Activated CD4-positive, alpha-beta T cell treated with anti-CD3 and anti-CD28 coated beads for 4 hours (primary cell): ENCODE data around the gene MOGAT3.

Experiments
- DNase-seq, 2 donors: peaks; one replicate each; pipeline ENCODE4 v3.0.0-alpha.2; 2020

The MOGAT3 gene, protein sequence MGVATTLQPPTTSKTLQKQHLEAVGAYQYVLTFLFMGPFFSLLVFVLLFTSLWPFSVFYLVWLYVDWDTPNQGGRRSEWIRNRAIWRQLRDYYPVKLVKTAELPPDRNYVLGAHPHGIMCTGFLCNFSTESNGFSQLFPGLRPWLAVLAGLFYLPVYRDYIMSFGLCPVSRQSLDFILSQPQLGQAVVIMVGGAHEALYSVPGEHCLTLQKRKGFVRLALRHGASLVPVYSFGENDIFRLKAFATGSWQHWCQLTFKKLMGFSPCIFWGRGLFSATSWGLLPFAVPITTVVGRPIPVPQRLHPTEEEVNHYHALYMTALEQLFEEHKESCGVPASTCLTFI

DNA sequence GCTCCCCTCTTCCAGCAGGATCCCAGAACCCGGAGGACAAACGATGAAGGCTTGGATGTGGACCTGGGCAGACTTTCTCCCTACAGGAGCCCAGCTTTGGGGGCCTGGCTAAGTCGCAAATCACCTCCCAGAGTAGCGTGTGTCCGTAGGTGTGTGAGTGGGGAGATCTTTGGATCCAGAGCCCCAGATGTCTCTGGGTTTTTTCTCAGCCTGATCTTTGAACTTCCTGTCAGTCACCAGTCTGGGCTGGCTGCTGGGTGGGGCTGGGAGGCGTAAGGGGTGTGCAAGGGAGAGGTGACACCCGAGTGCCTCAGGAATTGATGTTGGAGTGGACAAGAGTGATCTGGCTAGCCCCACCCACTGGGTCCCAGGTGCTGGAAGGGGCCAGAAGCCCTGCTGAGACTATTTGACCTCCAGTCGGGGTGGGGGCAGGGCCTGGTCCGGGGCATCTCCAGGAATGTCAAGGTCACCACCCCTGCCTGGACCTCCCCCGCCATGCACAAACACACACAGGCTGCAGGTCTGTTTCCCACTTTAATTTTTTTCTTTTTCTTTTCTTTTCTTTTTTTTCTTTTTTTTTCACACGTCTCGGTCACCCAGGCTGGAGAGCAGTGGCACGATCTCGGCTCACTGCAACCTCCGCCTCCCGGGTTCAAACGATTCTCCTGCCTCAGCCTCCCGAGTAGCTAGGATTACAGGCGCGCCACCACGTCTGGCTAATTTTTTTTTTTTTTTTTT is at the start of gene MOGAT3:
MOGAT3 (minus strand) TSS at position 175 of the 738 bp plus-strand sequence. CDS start 182 bp downstream, outside the sequence.
- no peak for DNase-seq

DNA sequence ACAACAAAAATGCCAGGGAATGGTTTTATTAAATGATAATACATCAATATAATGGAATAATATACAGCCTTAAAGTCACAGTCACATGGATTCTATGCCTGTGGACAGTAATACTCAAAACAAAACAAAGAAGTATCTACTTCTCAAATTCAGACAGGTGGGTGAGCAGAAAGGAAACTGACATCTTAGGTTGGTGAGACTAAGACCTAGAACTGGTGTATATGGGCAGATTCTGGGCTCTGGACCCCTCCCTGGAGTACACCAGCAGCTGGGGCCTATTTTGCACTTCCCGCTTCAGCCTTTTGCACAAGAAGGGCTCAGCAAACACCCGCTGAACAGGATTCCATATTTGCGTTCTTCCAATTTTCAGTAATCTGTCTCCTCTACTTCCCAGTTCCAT is 49.5 kb upstream of the MOGAT3 start:
- DNase-seq = no peak

DNA sequence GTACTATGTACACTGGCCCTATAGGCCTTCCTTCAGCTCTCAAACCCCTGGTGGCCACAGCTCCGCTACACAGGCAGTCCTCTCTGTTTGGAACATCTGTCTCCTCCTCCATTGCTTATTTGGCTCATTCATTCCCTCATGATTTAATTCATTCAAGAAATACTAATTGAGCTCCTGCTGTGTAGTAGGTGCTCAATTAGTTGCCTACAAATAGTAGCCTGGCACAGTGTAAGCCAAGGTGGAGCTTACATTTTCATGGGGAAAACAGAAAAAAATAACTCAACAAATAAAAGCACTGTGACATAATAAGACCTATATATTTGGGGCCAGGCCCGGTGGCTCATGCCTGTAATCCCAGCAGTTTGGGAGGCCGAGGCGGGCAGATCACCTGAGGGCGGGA is 47.4 kb upstream of the MOGAT3 start:
- no peak for DNase-seq

DNA sequence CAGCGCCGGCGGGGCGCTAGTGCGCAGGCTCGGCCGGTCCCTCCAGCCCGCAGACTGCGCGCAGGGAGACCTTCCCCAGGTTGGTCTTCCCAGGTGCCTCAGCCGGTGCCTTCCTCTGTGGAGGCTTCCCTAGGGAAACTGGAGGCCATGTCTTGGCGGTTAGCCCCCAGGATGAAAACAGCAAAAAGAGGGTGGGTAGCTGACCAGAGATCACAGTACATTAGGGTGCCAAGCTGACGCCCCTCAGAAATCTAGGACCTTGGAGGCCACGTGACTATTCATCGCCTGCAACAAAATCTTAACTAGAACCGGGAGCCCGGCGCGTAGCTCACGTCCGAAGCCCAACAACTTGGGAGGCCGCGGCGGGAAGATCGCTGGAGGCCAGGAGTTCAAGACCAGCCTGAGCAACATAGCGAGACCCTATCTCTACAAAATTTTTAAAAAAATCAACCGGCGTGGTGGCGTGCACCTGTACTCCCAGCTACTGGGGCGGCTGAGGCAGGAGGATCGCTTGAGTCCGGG is 44.4 kb upstream of the MOGAT3 start:
- no peak for DNase-seq

DNA sequence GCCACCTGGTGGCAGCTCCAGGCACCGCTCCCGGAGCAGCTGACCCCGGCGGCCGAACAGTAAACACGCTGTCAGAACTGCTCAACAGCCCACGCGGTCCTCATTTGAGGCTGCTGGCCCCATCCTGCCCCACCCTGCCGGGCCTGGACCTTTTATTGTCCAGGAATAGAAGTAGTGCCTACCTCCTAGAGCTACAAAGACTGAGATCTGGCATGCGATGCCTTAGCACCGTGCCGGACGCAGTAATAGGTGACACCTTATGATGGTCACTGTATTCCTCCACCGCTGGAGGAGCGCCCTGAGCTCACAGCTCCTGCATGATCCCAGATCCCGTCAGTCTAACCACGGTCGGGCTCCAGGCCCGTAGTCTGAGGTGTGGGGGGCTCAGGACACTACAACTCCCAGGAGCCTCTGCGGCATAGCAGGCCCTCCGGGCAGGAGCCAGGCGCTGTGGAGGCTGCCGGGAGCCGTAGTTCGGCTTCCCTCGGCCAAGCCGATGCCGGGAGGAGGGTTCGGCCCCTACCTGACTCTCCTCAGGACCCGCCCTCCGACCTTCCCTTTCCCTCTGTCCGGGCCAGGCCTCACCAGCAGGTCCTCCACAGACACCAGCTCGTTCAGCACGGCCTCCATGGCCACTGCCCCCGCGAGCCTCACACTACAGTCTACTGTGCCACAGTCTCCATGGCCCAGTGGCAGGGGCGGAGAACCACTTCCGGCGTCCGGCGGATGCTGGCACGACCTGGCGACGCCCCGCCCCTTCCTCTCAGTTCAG is 43.7 kb upstream of the MOGAT3 start, which contains the start of gene FIS1:
FIS1 (minus strand) TSS at position 707 of the 772 bp plus-strand sequence; CDS start at position 630, 77 bp downstream.
- DNase-seq = peak; percentile 91 to 94

DNA sequence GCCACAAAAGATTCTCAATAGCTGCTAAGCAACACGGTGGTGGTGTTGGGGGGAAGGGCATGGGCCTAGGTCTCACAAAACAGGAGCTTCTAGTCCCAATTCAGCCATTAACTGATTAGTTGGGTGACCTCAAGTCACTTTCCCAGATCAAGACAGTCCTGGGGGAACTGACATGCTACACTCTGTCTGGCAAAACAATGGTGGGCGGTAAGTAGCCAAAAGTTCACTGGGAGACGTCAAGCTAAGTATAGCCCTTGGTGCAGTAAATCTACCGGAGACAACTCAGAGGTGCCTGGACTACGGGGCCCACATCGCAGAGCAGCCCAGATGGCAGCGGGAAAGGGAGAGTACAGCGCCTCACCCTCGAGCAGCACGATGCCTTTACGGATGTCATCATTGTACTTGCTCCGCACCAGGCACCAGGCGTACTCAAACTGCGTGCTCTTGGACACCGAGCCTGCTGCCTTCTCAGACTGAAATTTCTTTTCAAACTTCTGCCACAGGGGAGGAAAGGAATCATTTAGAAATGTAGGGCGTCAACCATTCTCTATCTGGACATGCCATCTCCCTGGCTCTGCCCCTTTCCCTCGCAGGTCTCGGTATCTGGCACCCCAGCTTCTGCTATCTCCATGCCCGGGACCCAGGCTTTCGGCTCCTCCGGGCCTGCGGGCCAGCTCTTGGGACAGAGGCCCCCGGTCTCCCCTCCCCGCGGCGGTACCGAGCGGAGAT is 43.0 kb upstream of the MOGAT3 start:
- no peak for DNase-seq

DNA sequence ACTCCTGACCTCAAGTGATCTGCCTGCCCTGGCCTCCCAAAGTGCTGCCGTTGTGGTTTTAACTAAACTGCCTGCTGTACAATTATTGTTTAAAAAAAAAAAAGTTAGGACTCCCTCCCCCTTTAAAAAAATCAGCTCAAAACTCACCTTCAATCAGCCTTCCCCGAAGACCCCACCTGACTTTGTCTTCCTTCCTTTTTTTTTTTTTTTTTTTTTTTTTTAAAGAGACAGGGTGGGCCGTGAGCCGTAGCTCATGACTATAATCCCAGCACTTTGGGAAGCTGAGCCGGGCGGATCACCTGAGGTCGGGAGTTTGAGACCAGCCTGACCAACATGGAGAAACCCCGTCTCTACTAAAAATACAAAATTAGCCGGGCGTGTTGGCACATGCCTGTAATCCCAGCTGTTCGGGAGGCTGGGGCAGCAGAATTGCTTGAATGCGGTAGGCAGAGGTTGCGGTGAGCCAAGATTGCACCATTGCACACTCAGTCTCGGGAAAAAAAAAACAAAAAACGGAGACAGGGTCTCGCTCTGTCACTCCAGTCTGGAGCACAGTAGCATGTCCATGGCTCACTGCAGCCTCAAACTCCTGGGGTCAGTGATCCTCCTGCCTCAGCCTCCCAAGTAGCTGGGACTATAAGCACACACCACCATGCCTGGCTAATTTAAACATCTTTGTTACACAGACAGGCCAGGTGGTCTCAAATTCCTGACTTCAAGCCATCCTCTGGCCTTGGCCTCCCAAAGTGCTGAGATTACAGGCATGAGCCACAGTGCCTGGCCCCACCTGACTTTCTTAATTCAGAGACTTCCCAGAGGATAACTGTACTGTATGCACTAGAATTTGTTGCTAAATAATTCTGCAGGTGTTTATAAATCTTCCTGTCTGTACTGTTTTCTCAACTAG is 40.9 kb upstream of the MOGAT3 start:
- no peak for DNase-seq

DNA sequence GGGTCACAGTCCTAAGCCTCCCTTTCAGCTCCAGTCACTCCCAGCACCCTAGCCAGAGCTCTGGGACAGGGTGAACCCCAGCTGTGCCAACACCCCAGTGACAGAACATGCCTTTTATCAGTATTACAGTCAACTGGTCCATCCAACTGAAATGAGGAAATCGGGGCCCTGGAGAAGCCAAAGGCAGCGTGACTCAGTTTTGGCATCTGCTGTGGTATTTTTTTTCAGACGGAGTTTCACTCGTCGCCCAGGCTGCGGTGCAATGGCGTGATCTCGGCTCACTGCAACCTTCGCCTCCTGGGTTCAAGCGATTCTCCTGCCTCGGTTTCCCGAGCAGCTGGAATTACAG is 40.2 kb upstream of the MOGAT3 start:
- no peak for DNase-seq

DNA sequence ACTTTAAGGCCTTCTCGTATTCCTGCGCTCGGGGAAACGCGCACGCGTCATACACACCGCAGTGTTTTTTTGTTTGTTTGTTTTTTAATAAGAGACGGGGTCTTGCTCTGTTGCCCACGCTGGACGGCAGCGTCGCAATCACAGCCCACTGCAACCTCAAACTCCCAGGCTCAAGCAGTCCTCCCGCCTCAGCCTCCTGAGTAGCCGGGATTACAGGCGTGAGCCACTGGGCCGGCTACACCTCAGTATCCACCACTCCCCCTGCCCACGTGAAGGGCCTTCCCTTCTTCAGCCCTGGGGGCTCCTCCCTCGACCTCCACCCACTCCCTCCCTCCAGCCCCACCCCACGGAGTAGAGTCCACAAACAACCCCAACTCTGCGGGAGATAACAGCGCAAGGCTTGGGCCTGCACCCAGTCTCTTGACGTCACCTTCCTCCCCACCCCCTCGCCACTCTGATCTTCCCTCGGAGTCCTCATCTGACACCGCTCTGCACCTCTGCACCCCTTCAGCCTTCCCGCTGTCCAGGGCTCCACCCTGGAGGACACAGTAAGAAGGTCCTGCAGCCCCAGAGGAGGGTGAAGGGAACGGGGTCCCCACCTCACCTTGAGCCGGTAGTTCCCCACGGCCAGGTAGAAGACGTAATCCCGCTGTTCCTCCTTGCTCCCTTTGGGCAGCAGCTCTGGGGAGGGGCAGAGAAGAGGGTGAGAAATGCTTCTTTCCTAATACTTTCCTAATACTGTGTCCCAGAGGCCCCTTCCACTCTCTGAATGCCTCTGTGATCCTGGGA is 39.6 kb upstream of the MOGAT3 start:
- DNase-seq = no peak

DNA sequence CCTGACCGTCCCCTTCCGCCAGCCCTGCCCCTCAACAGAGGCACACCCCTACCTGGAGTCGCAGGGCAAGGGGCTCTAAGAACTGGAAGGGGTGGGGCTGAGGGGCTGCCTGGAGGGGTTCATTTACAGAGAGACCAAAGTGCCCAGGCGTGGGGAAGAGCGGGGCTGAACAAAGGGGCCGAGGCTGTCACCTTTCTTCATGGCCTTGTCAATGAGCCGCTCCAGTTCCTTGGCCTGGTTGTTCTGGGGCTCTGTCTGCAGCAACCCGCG is 39.0 kb upstream of the MOGAT3 start:
- DNase-seq = no peak

DNA sequence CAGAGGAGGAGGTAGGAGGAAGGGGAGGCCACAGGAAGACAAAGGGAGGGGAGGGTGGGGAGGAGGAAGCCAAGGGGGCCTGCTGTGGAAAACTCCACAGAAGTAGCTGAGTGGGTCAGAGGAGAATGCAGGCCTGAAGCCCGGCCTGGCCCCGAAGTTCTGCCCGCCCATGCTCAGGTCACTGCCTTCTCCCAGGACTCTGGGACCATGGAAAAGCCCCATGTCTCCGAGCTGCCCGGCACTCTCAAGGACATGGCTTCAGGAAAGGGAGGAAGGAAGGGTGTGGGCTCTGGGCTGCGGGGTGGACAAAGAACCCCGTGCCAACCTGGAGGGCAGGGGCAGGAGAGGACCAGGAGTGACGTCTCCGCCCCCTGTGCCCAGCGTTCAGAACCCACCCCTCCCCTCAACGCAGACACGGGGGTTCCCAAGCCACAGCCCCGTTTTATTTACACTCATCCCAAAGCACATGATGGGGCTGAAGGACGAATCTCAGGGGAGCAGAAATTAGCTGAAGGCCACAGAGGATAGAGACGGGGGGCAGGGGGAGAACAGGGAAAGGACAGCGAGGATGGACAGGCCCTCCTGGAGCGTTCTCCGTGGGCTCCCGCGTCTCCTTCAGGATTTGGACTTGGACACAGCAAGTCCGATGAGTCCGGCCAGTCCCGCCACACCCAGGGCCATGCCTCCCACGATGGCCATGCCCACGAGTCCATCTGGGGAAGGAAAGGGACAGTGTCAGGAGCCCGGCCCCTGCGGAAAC is 38.5 kb upstream of the MOGAT3 start:
- DNase-seq = no peak

DNA sequence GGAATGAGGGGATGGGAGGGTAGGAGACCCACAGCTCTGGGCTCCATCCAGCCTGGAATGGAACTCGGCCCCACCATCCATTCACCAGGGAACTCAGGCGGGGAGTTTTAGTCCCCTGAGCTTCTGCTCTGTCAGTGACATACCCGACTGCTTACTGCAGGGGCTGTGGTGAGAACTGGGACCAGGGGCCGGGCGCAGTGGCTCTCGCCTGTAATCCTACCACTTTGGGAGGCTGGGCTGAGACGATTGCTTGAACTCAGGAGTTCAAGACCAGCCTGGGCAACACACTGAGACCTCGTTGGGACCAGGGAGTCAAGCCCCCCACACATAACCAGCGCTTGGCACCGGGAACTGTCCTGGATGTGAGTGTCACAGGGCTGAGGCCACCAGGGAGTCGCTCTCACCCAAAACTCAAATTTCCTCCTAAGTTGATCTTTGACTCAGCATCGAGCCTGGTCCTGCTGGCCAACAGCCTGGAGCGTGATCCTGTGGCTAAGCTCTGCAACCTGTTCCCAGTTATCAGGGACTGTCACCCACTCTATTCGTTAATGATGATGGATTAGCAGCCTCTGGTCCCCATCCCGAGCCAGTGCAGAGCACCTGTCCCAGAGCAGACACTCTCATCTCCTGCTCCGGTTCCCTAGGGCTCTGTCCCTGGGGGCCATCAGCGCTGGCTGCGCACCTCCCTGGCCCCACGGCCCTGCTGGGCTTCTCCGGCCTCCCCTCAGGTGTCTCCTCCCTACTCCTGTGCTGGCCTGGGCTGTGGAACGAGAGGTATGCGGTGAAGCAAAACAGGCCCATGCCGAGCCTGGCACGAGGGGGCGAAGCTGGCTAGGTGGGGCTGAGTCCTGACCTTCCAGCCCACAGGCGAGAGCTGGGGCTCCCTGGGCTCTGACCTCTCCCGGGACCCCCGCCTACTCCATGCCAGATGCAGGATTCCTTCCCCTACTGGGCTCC is 37.7 kb upstream of the MOGAT3 start:
- DNase-seq = no peak

DNA sequence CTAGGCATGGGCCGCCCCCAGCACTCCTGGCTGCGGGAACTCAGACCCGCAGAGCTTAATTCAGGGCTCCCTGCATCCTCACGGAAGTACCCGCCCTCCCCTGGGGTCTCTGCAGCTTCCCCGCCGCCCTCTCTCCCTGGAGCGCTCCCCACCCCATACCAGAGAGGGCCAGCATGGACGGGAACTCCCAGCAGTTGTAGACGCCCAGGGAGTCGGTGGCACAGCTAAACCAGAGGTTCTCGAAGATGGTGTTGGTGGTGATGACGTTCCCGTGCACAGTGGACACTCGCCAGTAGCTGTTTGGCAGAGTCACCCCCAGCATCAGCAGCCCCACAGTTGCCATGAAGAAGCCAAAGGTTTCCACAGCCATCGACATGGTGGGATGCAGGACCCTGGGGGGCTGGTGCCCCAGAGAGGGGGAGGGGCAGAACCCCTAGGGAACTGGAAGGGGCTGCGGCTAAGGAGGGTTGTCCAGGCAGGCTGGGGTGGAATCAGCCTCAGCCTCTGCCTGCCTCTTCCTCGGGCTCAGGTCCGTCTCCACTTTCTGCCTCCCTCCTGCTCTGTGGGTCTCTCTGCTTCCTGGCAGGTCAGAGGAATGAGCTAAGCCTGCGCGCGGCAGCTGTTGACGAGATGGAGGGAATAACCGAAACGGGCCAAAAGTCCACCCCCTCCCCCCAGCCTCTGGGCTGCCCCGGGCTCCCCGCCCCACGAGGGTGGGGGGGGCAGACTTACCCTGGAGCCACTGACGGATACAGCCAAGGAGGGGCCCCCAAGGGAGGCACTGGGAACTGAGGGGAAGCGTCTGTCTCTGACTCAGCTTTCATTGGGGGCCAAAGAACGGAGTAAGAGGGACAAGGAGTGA is 36.6 kb upstream of the MOGAT3 start, which contains the start of gene CLDN15:
CLDN15 (minus strand) TSS at position 597 of the 862 bp plus-strand sequence; CDS start at position 376, 221 bp downstream.
- DNase-seq = no peak

DNA sequence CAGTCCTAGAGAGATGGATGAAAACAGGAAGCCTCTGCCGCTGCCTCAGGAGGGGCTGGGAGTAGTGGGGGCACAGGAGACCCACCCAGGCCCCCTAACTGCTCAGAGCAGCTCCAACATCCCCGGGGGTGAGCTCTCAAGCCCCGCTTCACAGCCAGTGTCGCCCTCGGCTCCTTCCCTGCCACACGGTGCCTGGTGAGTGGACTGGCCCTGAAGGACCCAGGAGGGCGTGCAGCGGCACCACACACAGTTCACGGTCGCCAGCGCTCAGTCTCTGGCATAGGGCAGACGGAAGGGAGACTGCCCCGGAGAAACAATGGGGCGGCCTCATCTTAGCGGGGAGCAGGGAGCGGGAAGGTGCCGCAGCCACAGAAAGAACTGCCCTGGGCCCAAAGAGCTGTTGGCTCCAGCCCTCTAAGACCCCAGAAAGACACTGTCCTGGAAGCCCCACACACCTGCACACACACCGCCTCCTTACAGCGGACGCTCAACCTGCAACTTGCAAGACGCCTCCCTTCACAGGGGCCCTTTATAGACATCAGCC is 35.5 kb upstream of the MOGAT3 start:
- DNase-seq = no peak

DNA sequence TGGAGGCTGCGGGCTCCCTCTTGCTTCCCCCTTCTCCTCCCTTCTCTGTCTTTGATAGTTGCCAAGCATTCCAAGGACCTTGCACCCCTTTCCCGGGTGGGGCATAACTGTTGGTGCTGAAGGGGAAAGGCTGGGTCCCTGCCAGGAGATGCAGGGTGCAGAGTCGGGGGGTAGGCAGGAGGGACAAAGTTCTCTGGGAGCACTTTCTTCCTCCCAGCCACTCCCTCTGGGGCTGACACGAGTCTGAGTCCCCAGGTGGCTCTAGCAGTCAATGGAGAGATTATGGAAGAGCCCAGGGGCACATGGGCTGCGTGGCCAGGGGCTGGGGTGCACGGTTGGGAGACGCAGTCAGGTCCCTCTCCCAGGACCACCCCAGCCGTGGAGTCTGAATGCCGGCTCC is 34.7 kb upstream of the MOGAT3 start:
- DNase-seq = no peak

DNA sequence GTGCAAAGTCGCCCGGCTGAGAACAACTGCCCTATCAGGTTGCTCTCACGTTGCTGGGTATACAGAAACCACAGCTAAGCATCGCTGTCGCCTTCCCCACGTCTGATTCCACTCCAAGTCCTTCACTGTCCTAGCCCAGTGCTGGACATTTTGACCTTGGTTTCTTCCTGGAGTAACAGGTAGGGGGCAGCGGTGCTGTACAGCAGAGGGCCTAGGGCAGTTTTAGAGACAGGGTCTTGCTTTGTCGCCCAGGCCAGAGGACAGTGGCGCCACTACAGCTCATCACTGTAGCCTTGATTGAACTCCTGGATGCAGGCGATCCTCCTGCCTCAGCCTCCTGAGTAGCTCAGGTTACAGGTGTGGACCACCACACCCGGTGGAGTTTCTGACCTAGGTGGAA is 34.2 kb upstream of the MOGAT3 start:
- DNase-seq = no peak

DNA sequence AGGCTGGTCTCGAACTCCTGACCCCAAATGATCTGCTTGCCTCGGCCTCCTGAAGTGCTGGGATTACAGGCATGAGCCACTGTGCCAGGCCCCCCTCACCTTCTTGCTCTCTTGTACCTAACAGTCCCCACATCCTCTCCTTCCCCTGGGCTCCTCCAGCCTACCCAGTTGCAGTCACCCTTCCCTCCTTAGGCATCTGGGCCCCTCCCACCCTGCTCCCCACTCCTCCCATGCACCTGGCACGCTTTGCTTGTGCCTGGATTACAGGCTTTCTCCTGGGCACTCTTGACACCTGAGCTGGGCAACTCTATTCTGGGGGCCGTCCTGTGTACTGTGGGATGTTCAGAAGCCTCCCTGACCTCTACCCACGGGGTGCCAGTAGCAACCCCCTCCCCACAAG is 33.8 kb upstream of the MOGAT3 start:
- no peak for DNase-seq
